Mesendoderm (in vitro differentiated cells): Measurements from ENCODE around the gene RCHY1.

Experiments used
- DNase-seq: peaks from one replicate; pipeline ENCODE4 v3.0.0; 2013
- H2AK5ac ChIP-seq: 2 replicates; pipeline ENCODE4 v1.6.1; 2013; ENCODE audit warnings: low read length, inconsistent platforms
- H2BK120ac ChIP-seq: 2 replicates; pipeline ENCODE4 v1.6.1; 2013; ENCODE audit warnings: low read depth, mild to moderate bottlenecking, low read length, moderate library complexity, mixed read lengths
- H2BK15ac ChIP-seq: replicated peaks from 2 replicates; pipeline ENCODE4 v1.6.1; 2013; ENCODE audit warnings: low read depth, mild to moderate bottlenecking, moderate library complexity
- H2BK5ac ChIP-seq: 2 replicates; pipeline ENCODE4 v1.6.1; 2013; ENCODE audit warnings: low read length, inconsistent platforms
- H3K18ac ChIP-seq: 2 replicates; pipeline ENCODE4 v1.6.1; 2013; ENCODE audit warnings: mild to moderate bottlenecking, low read length, mixed read lengths
- H3K23ac ChIP-seq: one replicate; pipeline ENCODE4 v1.6.1; 2013; ENCODE audit warnings: low read length
- H3K27ac ChIP-seq: 2 replicates; pipeline ENCODE4 v1.5.1; 2013; ENCODE audit warnings: low read depth, mild to moderate bottlenecking, inconsistent platforms, low read length, moderate library complexity
- H3K27me3 ChIP-seq: 2 replicates; pipeline ENCODE4 v1.6.1; 2013; ENCODE audit warnings: low read length, control low read depth, mild to moderate bottlenecking, inconsistent platforms; ENCODE audit not compliant: insufficient read depth, poor library complexity
- H3K36me3 ChIP-seq: 2 replicates; pipeline ENCODE4 v1.6.1; 2013; ENCODE audit warnings: low read length, inconsistent platforms; ENCODE audit not compliant: control insufficient read depth, insufficient read depth
- H3K4ac ChIP-seq: one replicate; pipeline ENCODE4 v1.6.1; 2013; ENCODE audit warnings: low read depth, mild to moderate bottlenecking, low read length, moderate library complexity
- H3K4me1 ChIP-seq: 2 replicates; pipeline ENCODE4 v1.6.1; 2013; ENCODE audit warnings: low read depth, low read length, inconsistent platforms; ENCODE audit not compliant: control insufficient read depth
- H3K4me2 ChIP-seq: 2 replicates; pipeline ENCODE4 v1.6.1; 2013; ENCODE audit warnings: low read length
- H3K4me3 ChIP-seq: 2 replicates; pipeline ENCODE4 v1.5.1; 2013; ENCODE audit warnings: mild to moderate bottlenecking, low read length
- H3K56ac ChIP-seq: one replicate; pipeline ENCODE4 v1.6.1; 2013; ENCODE audit warnings: low read length
- H3K79me1 ChIP-seq: 2 replicates; pipeline ENCODE4 v1.6.1; 2013; ENCODE audit warnings: low read length, inconsistent platforms
- H3K79me2 ChIP-seq: 2 replicates; pipeline ENCODE4 v1.6.1; 2013; ENCODE audit warnings: mild to moderate bottlenecking, low read length; ENCODE audit not compliant: control insufficient read depth, insufficient read depth
- H3K9ac ChIP-seq: 2 replicates; pipeline ENCODE4 v1.6.1; 2013; ENCODE audit warnings: low read length, inconsistent platforms
- H4K5ac ChIP-seq: one replicate; pipeline ENCODE4 v1.6.1; 2013; ENCODE audit warnings: low read length
- H4K8ac ChIP-seq: one replicate; pipeline ENCODE4 v1.6.1; 2013; ENCODE audit warnings: low read depth, mild to moderate bottlenecking, control low read depth, low read length, moderate library complexity
- WGBS: extraction: QIAGEN DNeasy Blood & Tissue Kit; methylation state at CpG from one replicate; pipeline ENCODE4 v1.1.7; 2013; ENCODE audit warnings: low lambda C conversion rate, missing lambda C conversion rate; ENCODE audit not compliant: insufficient coverage; ENCODE audit errors: extremely low coverage; 5-methylcytosine and 5-hydroxymethylcytosine counted together

The RCHY1 gene

GRCh38 chr4:75502671-75503070, 11.5 kb downstream of the RCHY1 start:
- H3K27me3 ChIP-seq = no peaks in the 10 kb centered on the region
- no peaks in the 10 kb centered on the region for H3K4me1 ChIP-seq
- H2BK5ac ChIP-seq = no peak overlapping the region
- H3K27ac ChIP-seq = no peak overlapping the region
- no peak overlapping the region for H3K4me3 ChIP-seq
- no peak overlapping the region for H3K23ac ChIP-seq
- H2BK120ac ChIP-seq = no peak overlapping the region
- no peak overlapping the region for H2AK5ac ChIP-seq
- no peak overlapping the region for H3K4ac ChIP-seq
- DNase-seq = no peak
- H2BK15ac ChIP-seq = no peak overlapping the region
- H3K56ac ChIP-seq = no peak overlapping the region
- H3K9ac ChIP-seq = no peak overlapping the region
- WGBS = no CpG with 5 or more reads among the region's 2 CpGs
- peaks cover 1% of the 10 kb centered on the region for H3K79me2 ChIP-seq
- H3K4me2 ChIP-seq = no peak overlapping the region
- H4K8ac ChIP-seq = no peak overlapping the region
- H3K18ac ChIP-seq = no peak overlapping the region
- no peaks in the 10 kb centered on the region for H3K36me3 ChIP-seq
- no peak overlapping the region for H4K5ac ChIP-seq
- peaks cover 3% of the 10 kb centered on the region for H3K79me1 ChIP-seq

- Histone ChIP-seq H3K4ac (no peak overlapping the region), H3K9ac (no peak overlapping the region), H3K56ac (no peak overlapping the region), H3K79me2 (peaks cover 5% of the 10 kb centered on the region), H3K4me3 (no peak overlapping the region), H4K8ac (no peak overlapping the region), H3K4me1 (no peaks in the 10 kb centered on the region), H2BK120ac (no peak overlapping the region), H3K27me3 (no peaks in the 10 kb centered on the region), H3K23ac (no peak overlapping the region), H2BK15ac (no peak overlapping the region), H2AK5ac (no peak overlapping the region), H2BK5ac (no peak overlapping the region), H4K5ac (no peak overlapping the region), H3K4me2 (no peak overlapping the region), H3K79me1 (peaks cover 8% of the 10 kb centered on the region), H3K18ac (no peak overlapping the region), H3K36me3 (no peaks in the 10 kb centered on the region), H3K27ac (no peak overlapping the region)
- no peak for DNase-seq
- no CpG with 5 or more reads among the region's 2 CpGs for WGBS
Measured at GRCh38 chr4:75499900-75500299, 14.3 kb downstream of the RCHY1 start.

- Histone ChIP-seq H3K18ac (no peak overlapping the region), H3K4ac (no peak overlapping the region), H3K4me2 (no peak overlapping the region), H2AK5ac (no peak overlapping the region), H2BK5ac (no peak overlapping the region), H3K27ac (no peak overlapping the region), H4K5ac (no peak overlapping the region), H3K9ac (no peak overlapping the region), H4K8ac (no peak overlapping the region), H3K4me1 (no peaks in the 10 kb centered on the region), H3K27me3 (no peaks in the 10 kb centered on the region), H3K79me1 (peaks cover 8% of the 10 kb centered on the region), H2BK15ac (no peak overlapping the region), H3K23ac (no peak overlapping the region), H3K36me3 (no peaks in the 10 kb centered on the region), H2BK120ac (no peak overlapping the region), H3K56ac (no peak overlapping the region), H3K4me3 (no peak overlapping the region), H3K79me2 (peaks cover 5% of the 10 kb centered on the region)
- WGBS = no CpG with 5 or more reads among the region's 2 CpGs
- no peak for DNase-seq
Measured at GRCh38 chr4:75498041-75498440, 16.2 kb downstream of the RCHY1 start.

GRCh38 chr4:75497133-75497532, 17.1 kb downstream of the RCHY1 start:
- H3K79me1 ChIP-seq = peaks cover 8% of the 10 kb centered on the region
- WGBS = no CpG with 5 or more reads among the region's 5 CpGs
- H3K79me2 ChIP-seq = peaks cover 5% of the 10 kb centered on the region
- H3K4me1 ChIP-seq = no peaks in the 10 kb centered on the region
- no peak overlapping the region for H2AK5ac ChIP-seq
- H3K9ac ChIP-seq = no peak overlapping the region
- H3K27ac ChIP-seq = no peak overlapping the region
- no peak overlapping the region for H4K8ac ChIP-seq
- H3K4me2 ChIP-seq = no peak overlapping the region
- no peak overlapping the region for H3K4ac ChIP-seq
- H2BK120ac ChIP-seq = no peak overlapping the region
- no peak overlapping the region for H3K23ac ChIP-seq
- H3K4me3 ChIP-seq = no peak overlapping the region
- no peak overlapping the region for H2BK5ac ChIP-seq
- no peaks in the 10 kb centered on the region for H3K36me3 ChIP-seq
- H4K5ac ChIP-seq = no peak overlapping the region
- no peak overlapping the region for H3K56ac ChIP-seq
- no peaks in the 10 kb centered on the region for H3K27me3 ChIP-seq
- H2BK15ac ChIP-seq = no peak overlapping the region
- DNase-seq = no peak
- no peak overlapping the region for H3K18ac ChIP-seq

GRCh38 chr4:75496406-75496805, 17.8 kb downstream of the RCHY1 start:
- H3K9ac ChIP-seq = no peak overlapping the region
- no peak overlapping the region for H3K23ac ChIP-seq
- H3K4me3 ChIP-seq = no peak overlapping the region
- H3K18ac ChIP-seq = no peak overlapping the region
- no peak overlapping the region for H2AK5ac ChIP-seq
- no peaks in the 10 kb centered on the region for H3K36me3 ChIP-seq
- H3K56ac ChIP-seq = no peak overlapping the region
- no peaks in the 10 kb centered on the region for H3K4me1 ChIP-seq
- H3K79me1 ChIP-seq = peaks cover 8% of the 10 kb centered on the region
- no peak overlapping the region for H4K8ac ChIP-seq
- H4K5ac ChIP-seq = no peak overlapping the region
- no peak overlapping the region for H3K4ac ChIP-seq
- WGBS = no CpG with 5 or more reads among the region's 2 CpGs
- peaks cover 5% of the 10 kb centered on the region for H3K79me2 ChIP-seq
- no peak overlapping the region for H2BK120ac ChIP-seq
- no peak overlapping the region for H3K27ac ChIP-seq
- H2BK5ac ChIP-seq = no peak overlapping the region
- no peaks in the 10 kb centered on the region for H3K27me3 ChIP-seq
- DNase-seq = no peak
- H3K4me2 ChIP-seq = no peak overlapping the region
- H2BK15ac ChIP-seq = no peak overlapping the region

GRCh38 chr4:75495476-75495875, 18.7 kb downstream of the RCHY1 start:
- Histone ChIP-seq H3K4ac (no peak overlapping the region), H3K23ac (no peak overlapping the region), H3K79me2 (peaks cover 5% of the 10 kb centered on the region), H3K18ac (no peak overlapping the region), H3K27ac (no peak overlapping the region), H3K56ac (no peak overlapping the region), H3K79me1 (peaks cover 8% of the 10 kb centered on the region), H3K4me2 (no peak overlapping the region), H3K9ac (no peak overlapping the region), H3K36me3 (no peaks in the 10 kb centered on the region), H3K27me3 (no peaks in the 10 kb centered on the region), H2AK5ac (no peak overlapping the region), H3K4me1 (no peaks in the 10 kb centered on the region), H2BK5ac (no peak overlapping the region), H4K8ac (no peak overlapping the region), H4K5ac (no peak overlapping the region), H3K4me3 (no peak overlapping the region), H2BK15ac (no peak overlapping the region), H2BK120ac (no peak overlapping the region)
- no CpG with 5 or more reads among the region's 2 CpGs for WGBS
- DNase-seq = no peak
